NCI-H446 (cell line): ENCODE measurements around the gene ANO7.

Source experiments
- DNase-seq, 2 experiments: peaks; one replicate each; lab custom pipeline; 2025; lab: John Stamatoyannopoulos, UW

The ANO7 gene

GRCh38 chr2:241228081-241228859 is 39.8 kb downstream of the ANO7 start:
- DNase-seq: no peak

GRCh38 chr2:241228860-241229516 is 40.5 kb downstream of the ANO7 start:
- DNase-seq: no peak

- no peak for DNase-seq
These were observed 41.3 kb downstream of the ANO7 start for GRCh38 chr2:241229563-241230401.

- no peak for DNase-seq
These were observed 42.0 kb downstream of the ANO7 start for GRCh38 chr2:241230435-241230834.

GRCh38 chr2:241232736-241233575 is 44.5 kb downstream of the ANO7 start:
- no peak for DNase-seq

GRCh38 chr2:241234066-241234790 is 45.8 kb downstream of the ANO7 start:
- DNase-seq: no peak

DNA sequence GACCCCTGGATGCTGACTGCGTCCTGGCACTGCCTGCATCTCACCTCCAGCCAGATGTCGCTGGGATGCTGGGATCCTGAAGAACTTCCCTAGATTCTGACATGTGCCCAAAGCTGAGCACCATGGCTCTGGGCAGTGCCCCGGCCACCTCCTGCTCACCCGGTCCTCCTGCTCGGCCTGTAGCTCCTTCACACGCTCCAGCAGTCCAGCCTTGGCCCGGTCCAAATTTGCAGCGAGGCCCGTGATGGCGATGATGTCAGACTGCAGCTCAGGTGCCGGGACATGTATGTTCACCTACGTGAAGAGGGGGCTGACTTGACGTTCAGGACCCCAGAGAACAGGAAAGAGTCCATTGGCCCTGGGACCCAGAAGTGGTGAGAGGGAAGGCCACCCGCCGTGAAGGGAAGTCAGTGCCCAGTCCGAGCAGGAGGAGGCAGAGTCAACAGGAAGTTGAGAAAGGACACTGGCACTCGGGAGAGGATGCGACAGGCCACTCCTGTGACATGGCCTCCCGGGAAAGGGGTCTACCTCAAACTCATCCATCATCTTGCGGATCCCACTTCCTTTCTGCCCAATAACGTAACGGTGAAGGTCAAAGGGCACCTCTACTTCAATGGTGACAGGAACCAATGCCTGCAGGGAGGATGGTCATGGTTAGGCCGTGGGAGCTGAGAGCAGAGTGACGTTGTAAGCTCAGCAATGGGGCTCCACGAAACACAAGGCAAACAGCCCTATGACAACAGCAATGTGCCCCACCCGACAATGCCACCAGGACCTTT is 46.7 kb downstream of the ANO7 start:
- no peak for DNase-seq

- DNase-seq: no peak
These were observed 47.5 kb downstream of the ANO7 start for GRCh38 chr2:241235859-241236593.

- no peak for DNase-seq
These were observed 48.6 kb downstream of the ANO7 start for GRCh38 chr2:241237047-241237446.

- no peak for DNase-seq
These were observed 49.5 kb downstream of the ANO7 start for GRCh38 chr2:241237949-241238371.

GRCh38 chr2:241238693-241239198 is 50.3 kb downstream of the ANO7 start:
- DNase-seq: no peak

GRCh38 chr2:241239552-241240202 is 51.2 kb downstream of the ANO7 start:
- DNase-seq: no peak

- DNase-seq: no peak
These were observed 52.0 kb downstream of the ANO7 start for GRCh38 chr2:241240320-241241004.

DNA sequence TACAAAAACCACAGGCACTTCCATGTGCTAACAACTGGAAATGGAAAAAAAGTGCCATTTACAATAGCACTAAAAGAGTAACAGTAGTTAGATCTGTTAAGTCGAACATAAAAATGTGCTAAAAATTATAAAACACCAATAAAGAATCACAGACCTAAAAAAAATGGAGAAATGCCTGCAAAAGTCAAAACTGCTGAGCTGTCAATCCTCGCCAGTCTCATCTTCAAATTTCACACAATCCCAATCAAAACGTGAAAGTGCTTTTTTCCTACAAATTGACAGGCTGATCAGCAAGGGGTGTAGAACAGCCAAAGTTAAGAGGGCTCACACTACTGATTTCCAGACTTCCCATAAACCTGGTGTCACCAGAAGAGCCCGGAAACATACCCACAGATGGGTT is 53.2 kb downstream of the ANO7 start:
- DNase-seq: no peak

GRCh38 chr2:241242306-241242705 is 53.8 kb downstream of the ANO7 start:
- no peak for DNase-seq

DNA sequence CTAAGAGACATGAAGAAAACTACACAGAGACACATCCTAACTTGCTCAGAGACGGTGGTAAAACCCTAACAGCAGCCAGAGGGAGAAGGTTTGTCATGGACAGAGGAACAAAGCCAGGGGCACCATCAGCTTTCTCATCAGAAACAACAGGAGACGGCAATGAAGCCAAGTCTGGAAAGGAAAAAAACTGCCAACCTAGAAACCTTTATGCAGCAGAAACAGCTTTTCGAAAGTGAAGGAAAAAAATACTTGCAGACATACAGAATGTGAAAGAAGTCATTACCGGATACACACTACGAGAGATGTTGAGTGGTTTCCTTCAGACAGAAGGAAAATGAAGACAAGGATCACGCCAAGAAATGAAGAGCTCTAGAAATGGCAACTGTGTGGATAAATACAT is 55.9 kb downstream of the ANO7 start:
- no peak for DNase-seq

DNA sequence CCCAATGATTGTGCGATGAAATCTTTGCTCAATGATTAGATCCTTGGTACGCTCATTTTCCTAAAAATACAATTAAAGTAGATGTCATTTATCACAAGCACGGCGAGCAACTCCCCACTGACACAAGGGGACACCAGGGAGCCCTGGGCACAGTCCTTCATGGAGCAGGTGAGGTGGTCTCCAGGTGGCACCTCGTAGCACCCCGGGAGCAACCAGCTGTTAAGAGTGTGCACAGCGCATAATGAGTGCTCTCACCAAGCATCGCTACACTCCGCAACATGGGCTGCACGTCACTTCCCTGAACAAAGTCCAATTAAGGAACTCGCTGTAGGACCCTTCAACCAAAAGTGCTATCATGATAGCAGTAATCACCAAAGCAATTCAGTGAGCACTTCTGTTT is 59.8 kb downstream of the ANO7 start:
- no peak for DNase-seq

DNA sequence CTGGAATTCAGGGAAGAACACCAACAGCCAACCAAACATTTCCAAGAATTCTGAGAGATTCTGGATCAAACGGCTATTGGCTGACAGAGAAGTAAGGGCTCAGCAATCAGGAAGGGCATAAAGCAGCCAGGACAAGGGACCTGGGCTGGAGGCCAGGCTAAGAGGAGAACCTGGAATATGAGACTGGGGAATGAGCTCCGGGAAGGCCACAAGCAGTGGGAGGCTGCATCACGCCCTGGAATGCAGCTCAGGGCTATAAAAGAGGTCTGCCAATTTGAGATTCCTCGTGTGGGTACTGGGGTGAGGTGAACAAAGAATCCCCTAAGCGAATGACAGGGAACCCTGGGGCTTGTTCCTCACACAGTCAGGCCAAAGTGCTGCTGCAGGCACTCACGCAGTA is 60.4 kb downstream of the ANO7 start:
- DNase-seq: no peak
